Endodermal cell (in vitro differentiated cells): ENCODE data around the gene OTUD4. TPM values are rescaled to one million over a fixed set of nuclear protein-coding genes. Genes with fewer than 3 reads are reported as not detected.

ENCODE experiments used
- DNase-seq: peaks from one replicate; pipeline ENCODE4 v3.0.0-alpha.2; 2017
- H3K27ac ChIP-seq: 2 replicates; pipeline ENCODE4 v1.5.1; 2013; ENCODE audit warnings: mild to moderate bottlenecking, low read depth, low read length, moderate library complexity
- H3K27me3 ChIP-seq: 2 replicates; pipeline ENCODE4 v1.6.1; 2013; ENCODE audit warnings: mild to moderate bottlenecking, low read length, moderate library complexity; ENCODE audit not compliant: insufficient read depth, control insufficient read depth, poor library complexity, severe bottlenecking
- H3K36me3 ChIP-seq: 2 replicates; pipeline ENCODE4 v1.7.0; 2013; ENCODE audit warnings: mild to moderate bottlenecking, low read length, moderate library complexity; ENCODE audit not compliant: control insufficient read depth, insufficient read depth
- H3K4me1 ChIP-seq: one replicate; pipeline ENCODE4 v1.7.0; 2013; ENCODE audit warnings: low read length; ENCODE audit not compliant: control insufficient read depth, insufficient read depth
- H3K4me3 ChIP-seq: 2 replicates; pipeline ENCODE4 v1.5.1; 2013; ENCODE audit warnings: mild to moderate bottlenecking, low read length, moderate library complexity
- H3K9ac ChIP-seq: 2 replicates; pipeline ENCODE4 v1.6.1; 2013; ENCODE audit warnings: mild to moderate bottlenecking, low read length, moderate library complexity; ENCODE audit not compliant: poor library complexity, severe bottlenecking; ENCODE audit errors: extremely low read depth
- H3K9me3 ChIP-seq: 2 replicates; pipeline ENCODE4 v1.6.1; 2013; ENCODE audit warnings: mild to moderate bottlenecking, low read length, moderate library complexity; ENCODE audit not compliant: control insufficient read depth
- H3K27ac Mint-ChIP-seq: 2 replicates; pipeline ENCODE4 v1.8.0; 2020; ENCODE audit warnings: mixed read lengths
- H3K27me3 Mint-ChIP-seq: 2 replicates; pipeline ENCODE4 v1.8.0; 2021; ENCODE audit warnings: mild to moderate bottlenecking, mixed read lengths; ENCODE audit not compliant: insufficient read depth
- H3K36me3 Mint-ChIP-seq: 2 replicates; pipeline ENCODE4 v1.8.0; 2020; ENCODE audit warnings: low read depth, mixed read lengths
- H3K4me1 Mint-ChIP-seq: 2 replicates; pipeline ENCODE4 v1.8.0; 2020; ENCODE audit warnings: mixed read lengths
- H3K4me3 Mint-ChIP-seq: 2 replicates; pipeline ENCODE4 v1.8.0; 2020; ENCODE audit warnings: mild to moderate bottlenecking, moderate library complexity, mixed read lengths
- H3K9me3 Mint-ChIP-seq: 2 replicates; pipeline ENCODE4 v1.8.0; 2020; ENCODE audit warnings: mild to moderate bottlenecking, mixed read lengths
- WGBS, 2 experiments: methylation state at CpG; one replicate each; pipeline versions ENCODE4 v1.1.5 to v1.1.7; 2013; ENCODE audit warnings: missing lambda C conversion rate in 2 of 2, mixed read lengths in 1 of 2; ENCODE audit not compliant: insufficient coverage in 1 of 2, insufficient read length in 1 of 2; 5-methylcytosine and 5-hydroxymethylcytosine counted together
- total RNA-seq, 2 donors: library from RNA; stranded (reverse); fragmentation: NEBNext Ultra II Directional in 1 of 2; extraction: Animal tissue kit (Norgen Biotek cat#: 25700) in 1 of 2; gene quantifications; 2 replicates in 1 of 2; 3 replicates in 1 of 2; pipeline ENCODE4 v1.2.1, GENCODE V29; 2021
- TF ChIP-seq, protein P1 (sequence below): fragments of 200-600 bp; sonication (generic); conservative IDR thresholded peaks from 2 replicates; pipeline ENCODE4 v1.5.0; 2021; ENCODE audit warnings: antibody characterized with exemption, mild to moderate bottlenecking

Gene OTUD4
- total RNA-seq, 2 donors from 2014 or later = 49.6 to 55.5 TPM

DNA sequence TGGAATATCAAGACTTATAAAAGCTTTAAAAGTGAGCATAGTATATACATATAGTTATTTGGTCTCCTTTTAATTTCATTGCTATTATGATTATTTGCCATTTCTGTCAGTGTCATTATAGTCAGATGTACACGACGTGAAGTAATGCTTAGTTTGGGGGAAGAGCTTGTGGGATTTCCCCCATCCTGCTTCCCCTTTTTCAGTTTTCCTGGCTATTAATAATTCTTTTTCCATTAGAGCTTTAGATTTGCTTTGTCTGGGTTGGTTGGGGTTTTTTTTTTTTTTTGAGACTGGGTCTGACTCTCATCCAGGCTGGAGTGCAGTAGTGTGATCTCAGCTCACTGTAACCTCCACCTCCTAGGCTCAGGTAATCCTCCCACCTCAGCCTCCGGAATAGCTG lies 76.9 kb downstream of the OTUD4 start:
- H3K4me1 Mint-ChIP-seq = peaks cover 7% of the 10 kb centered on the region
- H3K9me3 Mint-ChIP-seq = no peaks in the 10 kb centered on the region
- Histone ChIP-seq H3K9ac (no peak overlapping the region), H3K27me3 (no peaks in the 10 kb centered on the region), H3K4me1 (peaks cover 7% of the 10 kb centered on the region), H3K27ac (no peak overlapping the region), H3K36me3 (peaks cover 46% of the 10 kb centered on the region), H3K4me3 (no peak overlapping the region), H3K9me3 (no peaks in the 10 kb centered on the region)
- TF ChIP-seq, protein P1, sequence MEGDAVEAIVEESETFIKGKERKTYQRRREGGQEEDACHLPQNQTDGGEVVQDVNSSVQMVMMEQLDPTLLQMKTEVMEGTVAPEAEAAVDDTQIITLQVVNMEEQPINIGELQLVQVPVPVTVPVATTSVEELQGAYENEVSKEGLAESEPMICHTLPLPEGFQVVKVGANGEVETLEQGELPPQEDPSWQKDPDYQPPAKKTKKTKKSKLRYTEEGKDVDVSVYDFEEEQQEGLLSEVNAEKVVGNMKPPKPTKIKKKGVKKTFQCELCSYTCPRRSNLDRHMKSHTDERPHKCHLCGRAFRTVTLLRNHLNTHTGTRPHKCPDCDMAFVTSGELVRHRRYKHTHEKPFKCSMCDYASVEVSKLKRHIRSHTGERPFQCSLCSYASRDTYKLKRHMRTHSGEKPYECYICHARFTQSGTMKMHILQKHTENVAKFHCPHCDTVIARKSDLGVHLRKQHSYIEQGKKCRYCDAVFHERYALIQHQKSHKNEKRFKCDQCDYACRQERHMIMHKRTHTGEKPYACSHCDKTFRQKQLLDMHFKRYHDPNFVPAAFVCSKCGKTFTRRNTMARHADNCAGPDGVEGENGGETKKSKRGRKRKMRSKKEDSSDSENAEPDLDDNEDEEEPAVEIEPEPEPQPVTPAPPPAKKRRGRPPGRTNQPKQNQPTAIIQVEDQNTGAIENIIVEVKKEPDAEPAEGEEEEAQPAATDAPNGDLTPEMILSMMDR = no peak
- H3K27me3 Mint-ChIP-seq = no peaks in the 10 kb centered on the region
- peaks cover 21% of the 10 kb centered on the region for H3K36me3 Mint-ChIP-seq
- H3K27ac Mint-ChIP-seq = no peak overlapping the region
- WGBS, 2 experiments = 100% methylated on average over 2 to 3 of the region's 3 CpGs
- no peak overlapping the region for H3K4me3 Mint-ChIP-seq
- DNase-seq = no peak

DNA sequence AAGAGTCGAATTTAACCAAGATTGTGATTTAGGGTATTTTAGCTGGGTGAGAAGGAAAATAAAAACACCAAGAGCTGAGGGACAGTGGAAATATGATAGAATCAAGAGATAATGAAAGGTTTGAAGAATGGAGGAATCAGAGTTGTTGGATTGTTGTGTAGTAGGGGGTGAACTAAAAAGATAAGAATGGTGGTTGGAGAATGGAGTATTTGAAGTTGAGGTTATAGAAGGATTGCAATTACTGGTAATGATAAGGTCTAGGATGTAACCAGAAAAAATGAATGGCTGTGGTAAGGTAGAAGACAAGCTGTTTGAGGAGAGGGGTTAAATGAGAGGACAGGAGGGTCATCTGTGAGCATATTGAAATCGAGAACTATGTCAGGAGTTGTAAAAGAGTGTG lies 77.8 kb downstream of the OTUD4 start:
- WGBS, 2 experiments = 89 to 92% methylated on average over 1 to 2 of the region's 2 CpGs
- TF ChIP-seq, protein P1 = no peak
- no peak for DNase-seq

GRCh38 chr4:145101091-145101490 lies 79.3 kb downstream of the OTUD4 start:
- no peaks in the 10 kb centered on the region for H3K27me3 ChIP-seq
- 82 to 89% methylated on average over 1 of the region's 1 CpG for WGBS, 2 experiments
- Mint-ChIP-seq H3K4me1 (peaks cover 13% of the 10 kb centered on the region), H3K36me3 (peaks cover 9% of the 10 kb centered on the region), H3K4me3 (no peak overlapping the region), H3K9me3 (no peaks in the 10 kb centered on the region), H3K27ac (no peak overlapping the region), H3K27me3 (no peaks in the 10 kb centered on the region)
- H3K9me3 ChIP-seq = no peaks in the 10 kb centered on the region
- peaks cover 23% of the 10 kb centered on the region for H3K36me3 ChIP-seq
- peaks cover 7% of the 10 kb centered on the region for H3K4me1 ChIP-seq
- H3K9ac ChIP-seq = no peak overlapping the region
- TF ChIP-seq, protein P1 = no peak
- peak overlapping the region; percentile 52 for H3K4me3 ChIP-seq
- H3K27ac ChIP-seq = no peak overlapping the region
- no peak for DNase-seq

More for the DNA sequence above, 77.8 kb downstream of the OTUD4 start:
- no peaks in the 10 kb centered on the region for H3K27me3 ChIP-seq
- H3K36me3 ChIP-seq = peaks cover 38% of the 10 kb centered on the region
- peaks cover 7% of the 10 kb centered on the region for H3K4me1 ChIP-seq
- H3K27ac ChIP-seq = no peak overlapping the region
- H3K27me3 Mint-ChIP-seq = no peaks in the 10 kb centered on the region
- no peaks in the 10 kb centered on the region for H3K9me3 ChIP-seq
- no peaks in the 10 kb centered on the region for H3K9me3 Mint-ChIP-seq
- peaks cover 16% of the 10 kb centered on the region for H3K36me3 Mint-ChIP-seq
- no peak overlapping the region for H3K4me3 Mint-ChIP-seq
- H3K4me1 Mint-ChIP-seq = peaks cover 7% of the 10 kb centered on the region
- peak overlapping the region; percentile 52 for H3K4me3 ChIP-seq
- H3K27ac Mint-ChIP-seq = no peak overlapping the region
- H3K9ac ChIP-seq = no peak overlapping the region
